IMR-90 (cell line): ENCODE measurements around the gene SYT6. TPM values are rescaled to one million over a fixed set of nuclear protein-coding genes. Genes with fewer than 3 reads are reported as not detected.

Experiments
- ATAC-seq: fragments of 200-7000 bp; cut with Tn5 transposase; 2 replicates; pipeline ENCODE4 v1.9.1; 2020; ENCODE audit warnings: low read depth, mild to moderate bottlenecking, moderate library complexity
- BruUV-seq: library from RNA; stranded (reverse); fragments of 400-500 nt; replicated peaks from 2 replicates; lab custom pipeline; 2021; lab: Mats Ljungman, UMichigan
- CTCF ChIA-PET: fragments of 300-600 bp; formaldehyde crosslinking; extraction: SDS; loops from one replicate; lab custom pipeline; 2021; ENCODE audit warnings: antibody characterized with exemption; lab: Yijun Ruan, JAX
- POLR2A ChIA-PET: fragments of 300-600 bp; sonication (Branson Sonifier 250); formaldehyde crosslinking; loops from one replicate; lab custom pipeline; 2022; ENCODE audit warnings: antibody characterized with exemption; ENCODE audit not compliant: unreplicated experiment; lab: Charles Lee
- DNase-seq: peaks from one replicate; pipeline ENCODE4 v3.0.0; 2013
- H2AFZ ChIP-seq: replicated peaks from 2 replicates; pipeline ENCODE3; 2013; ENCODE audit warnings: low read length, mild to moderate bottlenecking; ENCODE audit not compliant: poor library complexity
- H2AK5ac ChIP-seq: 2 replicates; pipeline ENCODE4 v1.6.1; 2013; ENCODE audit warnings: low read depth, low read length, inconsistent platforms
- H2AK9ac ChIP-seq: replicated peaks from 2 replicates; pipeline ENCODE3; 2013; ENCODE audit warnings: mild to moderate bottlenecking, low read depth, low read length, moderate library complexity; ENCODE audit not compliant: poor library complexity
- H2BK120ac ChIP-seq: 2 replicates; pipeline ENCODE4 v1.6.1; 2013; ENCODE audit warnings: low read depth, low read length, inconsistent platforms
- H2BK15ac ChIP-seq: 3 replicates; pipeline ENCODE4 v1.6.1; 2013; ENCODE audit warnings: low read depth, low read length, inconsistent platforms
- H2BK20ac ChIP-seq: 2 replicates; pipeline ENCODE4 v1.6.1; 2013; ENCODE audit warnings: low read depth, mild to moderate bottlenecking, inconsistent platforms, low read length, moderate library complexity
- H2BK5ac ChIP-seq: 2 replicates; pipeline ENCODE4 v1.6.1; 2013; ENCODE audit warnings: mild to moderate bottlenecking, low read depth, low read length, inconsistent platforms; ENCODE audit not compliant: poor library complexity, severe bottlenecking
- H3K14ac ChIP-seq: replicated peaks from 2 replicates; pipeline ENCODE4 v1.6.1; 2013; ENCODE audit warnings: low read depth, low read length, inconsistent platforms
- H3K18ac ChIP-seq: 2 replicates; pipeline ENCODE4 v1.6.1; 2013; ENCODE audit warnings: low read depth, low read length, control low read depth
- H3K23ac ChIP-seq: 2 replicates; pipeline ENCODE4 v1.6.1; 2013; ENCODE audit warnings: low read depth, low read length, inconsistent platforms
- H3K27ac ChIP-seq: 2 replicates; pipeline ENCODE4 v1.5.1; 2013; ENCODE audit warnings: mild to moderate bottlenecking, control low read depth, low read length; ENCODE audit not compliant: insufficient read depth
- H3K27me3 ChIP-seq: 2 replicates; pipeline ENCODE4 v1.6.1; 2013; ENCODE audit warnings: low read length; ENCODE audit not compliant: control insufficient read depth, insufficient read depth
- H3K36me3 ChIP-seq: 2 replicates; pipeline ENCODE4 v1.6.1; 2013; ENCODE audit warnings: low read length, mixed read lengths; ENCODE audit not compliant: control insufficient read depth, insufficient read depth
- H3K4ac ChIP-seq: 2 replicates; pipeline ENCODE4 v1.6.1; 2013; ENCODE audit warnings: low read depth, low read length, inconsistent platforms
- H3K4me1 ChIP-seq: 2 replicates; pipeline ENCODE4 v1.6.1; 2013; ENCODE audit warnings: low read length, mixed read lengths; ENCODE audit not compliant: control insufficient read depth, insufficient read depth
- H3K4me2 ChIP-seq: 2 replicates; pipeline ENCODE4 v1.6.1; 2013; ENCODE audit warnings: low read depth, mild to moderate bottlenecking, control low read depth, low read length, moderate library complexity
- H3K4me3 ChIP-seq: 2 replicates; pipeline ENCODE4 v1.5.1; 2013; ENCODE audit warnings: low read depth, mild to moderate bottlenecking, control low read depth, low read length, moderate library complexity; ENCODE audit not compliant: insufficient read depth
- H3K56ac ChIP-seq: 2 replicates; pipeline ENCODE4 v1.6.1; 2013; ENCODE audit warnings: low read length, inconsistent platforms; ENCODE audit not compliant: insufficient read depth; ENCODE audit errors: extremely low read depth
- H3K79me1 ChIP-seq, 2 experiments: 2 replicates each; pipeline ENCODE4 v1.6.1; 2013; ENCODE audit warnings: low read length in 2 of 2, inconsistent platforms in 1 of 2, low read depth in 1 of 2
- H3K9ac ChIP-seq: 2 replicates; pipeline ENCODE4 v1.6.1; 2013; ENCODE audit warnings: low read depth, low read length, control low read depth
- H3K9me1 ChIP-seq: 2 replicates; pipeline ENCODE4 v1.6.1; 2013; ENCODE audit warnings: low read length, inconsistent platforms; ENCODE audit not compliant: insufficient read depth
- H3K9me3 ChIP-seq: 2 replicates; pipeline ENCODE4 v1.6.1; 2013; ENCODE audit warnings: low read length; ENCODE audit not compliant: control insufficient read depth, insufficient read depth
- H4K20me1 ChIP-seq: 2 replicates; pipeline ENCODE4 v1.6.1; 2013; ENCODE audit warnings: low read length, inconsistent platforms; ENCODE audit not compliant: insufficient read depth
- H4K5ac ChIP-seq: 2 replicates; pipeline ENCODE4 v1.6.1; 2013; ENCODE audit warnings: mild to moderate bottlenecking, low read depth, low read length, control low read depth
- H4K8ac ChIP-seq, 2 experiments: 2 replicates each; pipeline ENCODE4 v1.6.1; 2013; ENCODE audit warnings: low read depth in 2 of 2, low read length in 2 of 2, control low read depth in 1 of 2, inconsistent platforms in 1 of 2
- H4K91ac ChIP-seq: 2 replicates; pipeline ENCODE4 v1.6.1; 2013; ENCODE audit warnings: low read depth, low read length, inconsistent platforms; ENCODE audit not compliant: insufficient read depth
- BHLHE40 ChIP-seq: fragments of 150-350 bp; IDR thresholded peaks from 2 replicates; pipeline ENCODE4 v1.6.1; 2016; ENCODE audit warnings: mild to moderate bottlenecking, low read depth, low read length
- CHD1 ChIP-seq: IDR thresholded peaks from 2 replicates; pipeline ENCODE4 v1.6.1; 2012; ENCODE audit warnings: low read depth, low read length, improper control_type of control experiment
- FOS ChIP-seq: fragments of 150-350 bp; IDR thresholded peaks from 2 replicates; pipeline ENCODE4 v1.6.1; 2016; ENCODE audit warnings: low read depth, low read length
- MAFK ChIP-seq: IDR thresholded peaks from 2 replicates; pipeline ENCODE4 v1.6.1; 2012; ENCODE audit warnings: low read depth, low read length, improper control_type of control experiment
- MAZ ChIP-seq: IDR thresholded peaks from 2 replicates; pipeline ENCODE4 v1.6.1; 2012; ENCODE audit warnings: low read depth, mild to moderate bottlenecking, low read length, improper control_type of control experiment, moderate library complexity, borderline replicate concordance
- MXI1 ChIP-seq: IDR thresholded peaks from 2 replicates; pipeline ENCODE4 v1.6.1; 2012; ENCODE audit warnings: low read depth, mild to moderate bottlenecking, low read length, moderate library complexity, borderline replicate concordance
- NFE2L2 ChIP-seq: fragments of 150-350 bp; IDR thresholded peaks from 2 replicates; pipeline ENCODE4 v1.6.1; 2016; ENCODE audit warnings: low read depth, mild to moderate bottlenecking, low read length
- POLR2A ChIP-seq: IDR thresholded peaks from 2 replicates; pipeline ENCODE4 v1.6.1; 2012; ENCODE audit warnings: mild to moderate bottlenecking, low read depth, low read length
- RCOR1 ChIP-seq: IDR thresholded peaks from 2 replicates; pipeline ENCODE4 v1.6.1; 2012; ENCODE audit warnings: mild to moderate bottlenecking, low read length, improper control_type of control experiment; ENCODE audit not compliant: insufficient replicate concordance
- RFX5 ChIP-seq: IDR thresholded peaks from 2 replicates; pipeline ENCODE4 v1.8.0; 2012; ENCODE audit warnings: low read depth, mild to moderate bottlenecking, low read length, moderate library complexity
- SMC3 ChIP-seq: fragments of 150-350 bp; IDR thresholded peaks from 2 replicates; pipeline ENCODE4 v1.6.1; 2016; ENCODE audit warnings: low read depth, mild to moderate bottlenecking, antibody characterized with exemption, low read length, moderate library complexity
- WGBS, 2 experiments: methylation state at CpG; one replicate each; pipeline versions ENCODE4 v1.1.5 to v1.1.7; 2013; ENCODE audit warnings: missing lambda C conversion rate in 2 of 2; ENCODE audit not compliant: insufficient read length in 1 of 2; ENCODE audit errors: extremely low coverage in 2 of 2; 5-methylcytosine and 5-hydroxymethylcytosine counted together
- dilution Hi-C: fragments of 300-500 bp; cut with HindIII; formaldehyde crosslinking; loops from one replicate; pipeline ENCODE4 v1.14.3; 2018; ENCODE audit warnings: low sequenced_read_pairs; ENCODE audit not compliant: unreplicated experiment
- in situ Hi-C: fragments of 300-500 bp; cut with MboI; formaldehyde crosslinking; loops from 3 replicates; pipeline ENCODE4 v1.14.3; 2019; ENCODE audit warnings: low sequenced_read_pairs, inconsistent platforms, mixed read lengths
- intact Hi-C: fragments of 100-400 bp; cut with micrococcal nuclease; formaldehyde crosslinking; loops from 2 replicates; pipeline ENCODE4 v1.10.0; 2022
- polyA plus RNA-seq, 3 experiments: library from polyadenylated mRNA; depleted of rRNA; stranded (reverse); fragments of >200 nt; gene quantifications; 2 replicates each; pipeline ENCODE4 v1.2.3, GENCODE V29; 2012; ENCODE audit warnings: low replicate concordance in 1 of 3
- total RNA-seq: library from RNA; depleted of rRNA; stranded (reverse); fragments of >200 nt; gene quantifications from 2 replicates; pipeline ENCODE4 v1.2.3, GENCODE V29; 2012
- TF ChIP-seq, protein P1 (sequence below): fragments of 150-350 bp; IDR thresholded peaks from 2 replicates; pipeline ENCODE4 v1.6.1; 2016; ENCODE audit warnings: low read depth, mild to moderate bottlenecking, low read length, moderate library complexity, borderline replicate concordance
- TF ChIP-seq, protein P2 (sequence below): conservative IDR thresholded peaks from 2 replicates; pipeline ENCODE4 v1.5.1; 2012; ENCODE audit warnings: mild to moderate bottlenecking, low read depth, low read length, improper control_type of control experiment

SYT6 gene
- total and polyA plus RNA-seq, 2 of the 4 experiments (the other 2 are of a cell fraction), result not detected

DNA sequence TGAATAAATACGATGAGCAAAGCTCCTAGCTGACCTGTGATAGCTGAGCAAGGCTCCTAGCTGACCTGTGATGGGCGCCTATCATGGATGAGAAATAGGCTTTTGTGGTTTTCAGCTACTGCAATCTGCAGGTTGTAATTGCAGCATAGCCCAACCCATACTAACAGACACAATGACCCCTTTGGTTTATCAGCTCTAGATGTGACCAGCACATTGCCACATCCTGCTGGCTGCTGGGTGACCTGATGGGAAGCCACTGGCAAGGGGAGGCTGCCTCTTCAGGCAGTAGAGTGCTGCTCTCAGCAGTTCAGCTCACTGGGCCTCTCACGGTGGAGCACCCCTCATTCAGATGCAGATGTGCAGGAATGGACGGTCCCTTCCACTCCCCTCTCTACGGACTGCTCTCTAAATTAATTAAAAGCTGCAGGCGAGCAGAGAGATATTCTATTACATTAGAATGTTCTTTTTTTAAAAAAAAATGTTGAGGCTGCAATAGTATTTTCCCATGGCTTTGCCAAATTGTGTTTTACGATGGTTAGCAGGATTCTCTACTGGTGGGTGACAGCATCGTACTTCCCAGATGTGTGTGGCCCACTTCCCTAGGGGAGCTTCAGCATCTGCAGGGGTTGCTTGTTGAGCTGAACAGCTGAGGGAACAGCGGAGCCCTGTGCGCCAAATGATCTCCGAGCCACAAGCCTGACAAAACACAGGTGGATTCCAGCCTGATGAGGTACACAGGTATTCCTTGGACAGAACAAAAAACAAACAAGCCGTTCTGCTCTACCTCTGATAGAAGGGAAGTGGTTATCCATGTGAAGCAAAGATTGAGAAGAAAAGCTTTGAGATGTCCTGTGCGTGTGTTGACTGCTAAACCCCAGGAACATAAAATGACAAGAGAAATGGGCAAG lies 65.0 kb downstream of the SYT6 start (continued):
- no peak for TF ChIP-seq SMC3

DNA sequence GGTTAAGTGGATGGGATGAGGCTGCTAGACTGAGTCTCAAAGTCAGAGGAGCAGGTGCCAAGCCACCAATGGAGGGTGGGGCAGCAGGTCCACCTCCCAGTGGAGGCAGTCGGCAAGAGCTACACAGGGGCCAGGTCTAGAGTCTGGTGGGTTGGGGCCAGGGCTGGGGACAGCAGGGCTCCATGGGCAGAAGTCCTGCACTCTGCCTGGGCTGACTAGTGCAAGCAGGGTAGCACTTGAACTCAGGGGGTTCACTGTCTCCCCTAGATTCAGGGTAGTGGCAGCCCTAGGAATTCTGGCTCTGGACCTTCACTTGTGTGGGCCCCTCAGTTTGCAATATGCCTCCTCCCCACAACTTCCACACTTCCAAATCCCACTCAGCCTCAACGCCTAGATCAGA lies 66.2 kb downstream of the SYT6 start:
- Histone ChIP-seq H3K4me1 (0 out of 2 replicates have a peak, but pooled peaks cover 1% of the 10 kb centered on the region), H2BK15ac (no peak overlapping the region), H3K9me3 (no peaks in the 10 kb centered on the region), H3K14ac (no peak overlapping the region), H3K9me1 (no peaks in the 10 kb centered on the region), H3K18ac (no peak overlapping the region), H3K27ac (no peak overlapping the region), H2AK5ac (no peak overlapping the region), H3K56ac (no peak overlapping the region), H3K4ac (no peak overlapping the region), H2BK120ac (no peak overlapping the region), H4K91ac (no peak overlapping the region), H2AK9ac (no peak overlapping the region), H4K5ac (no peak overlapping the region), H3K36me3 (no peaks in the 10 kb centered on the region), H3K9ac (no peak overlapping the region), H4K20me1 (no peaks in the 10 kb centered on the region), H3K27me3 (peaks cover 49% of the 10 kb centered on the region), H2AFZ (no peak overlapping the region), H2BK5ac (no peak overlapping the region), H3K4me2 (no peak overlapping the region), H2BK20ac (no peak overlapping the region), H3K79me1 (no peaks in the 10 kb centered on the region), H4K8ac (no peak overlapping the region), H3K23ac (no peak overlapping the region), H3K4me3 (no peak overlapping the region)
- dilution Hi-C loops, result no loop called here
- no peak for DNase-seq
- no peak for ATAC-seq
- in situ Hi-C loops, result no loop called here
- ChIA-PET POLR2A (no interaction called here), CTCF (no interaction called here)
- WGBS, 2 experiments, result 100% methylated on average over 1 of the region's 2 CpGs; no CpG with 5 or more reads in 1 of the 2 experiments
- intact Hi-C loops, result no loop called here
- no TSS peak for BruUV-seq
- TF ChIP-seq MXI1, result no peak
- TF ChIP-seq, protein P1, sequence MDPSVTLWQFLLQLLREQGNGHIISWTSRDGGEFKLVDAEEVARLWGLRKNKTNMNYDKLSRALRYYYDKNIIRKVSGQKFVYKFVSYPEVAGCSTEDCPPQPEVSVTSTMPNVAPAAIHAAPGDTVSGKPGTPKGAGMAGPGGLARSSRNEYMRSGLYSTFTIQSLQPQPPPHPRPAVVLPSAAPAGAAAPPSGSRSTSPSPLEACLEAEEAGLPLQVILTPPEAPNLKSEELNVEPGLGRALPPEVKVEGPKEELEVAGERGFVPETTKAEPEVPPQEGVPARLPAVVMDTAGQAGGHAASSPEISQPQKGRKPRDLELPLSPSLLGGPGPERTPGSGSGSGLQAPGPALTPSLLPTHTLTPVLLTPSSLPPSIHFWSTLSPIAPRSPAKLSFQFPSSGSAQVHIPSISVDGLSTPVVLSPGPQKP, result no peak
- TF ChIP-seq, protein P2, sequence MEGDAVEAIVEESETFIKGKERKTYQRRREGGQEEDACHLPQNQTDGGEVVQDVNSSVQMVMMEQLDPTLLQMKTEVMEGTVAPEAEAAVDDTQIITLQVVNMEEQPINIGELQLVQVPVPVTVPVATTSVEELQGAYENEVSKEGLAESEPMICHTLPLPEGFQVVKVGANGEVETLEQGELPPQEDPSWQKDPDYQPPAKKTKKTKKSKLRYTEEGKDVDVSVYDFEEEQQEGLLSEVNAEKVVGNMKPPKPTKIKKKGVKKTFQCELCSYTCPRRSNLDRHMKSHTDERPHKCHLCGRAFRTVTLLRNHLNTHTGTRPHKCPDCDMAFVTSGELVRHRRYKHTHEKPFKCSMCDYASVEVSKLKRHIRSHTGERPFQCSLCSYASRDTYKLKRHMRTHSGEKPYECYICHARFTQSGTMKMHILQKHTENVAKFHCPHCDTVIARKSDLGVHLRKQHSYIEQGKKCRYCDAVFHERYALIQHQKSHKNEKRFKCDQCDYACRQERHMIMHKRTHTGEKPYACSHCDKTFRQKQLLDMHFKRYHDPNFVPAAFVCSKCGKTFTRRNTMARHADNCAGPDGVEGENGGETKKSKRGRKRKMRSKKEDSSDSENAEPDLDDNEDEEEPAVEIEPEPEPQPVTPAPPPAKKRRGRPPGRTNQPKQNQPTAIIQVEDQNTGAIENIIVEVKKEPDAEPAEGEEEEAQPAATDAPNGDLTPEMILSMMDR, result no peak
- no peak for TF ChIP-seq BHLHE40
- no peak for TF ChIP-seq POLR2A
- TF ChIP-seq NFE2L2, result no peak
- no peak for TF ChIP-seq RFX5
- no peak for TF ChIP-seq MAZ
- no peak for TF ChIP-seq FOS
- no peak for TF ChIP-seq CHD1
- TF ChIP-seq MAFK, result no peak
- TF ChIP-seq RCOR1, result no peak
